SJSA1 (cell line): ENCODE results near the gene SKIL. TPM values are rescaled to one million over a fixed set of nuclear protein-coding genes. Genes with fewer than 3 reads are reported as not detected.

Source experiments
- DNase-seq, 2 experiments: peaks; one replicate each; pipeline ENCODE4 v3.0.0-alpha.2; 2015 to 2020; ENCODE audit warnings: low spot score in 2 of 2, low read depth in 1 of 2
- H3K27ac ChIP-seq: fragments of 250-450 bp; sonication (Bioruptor Pico); 2 replicates; pipeline ENCODE4 v1.5.1; 2020; ENCODE audit warnings: mild to moderate bottlenecking, moderate library complexity
- H3K27me3 ChIP-seq: fragments of 250-450 bp; sonication (Bioruptor Pico); replicated peaks from 2 replicates; pipeline ENCODE4 v1.5.1; 2020; ENCODE audit warnings: mild to moderate bottlenecking, moderate library complexity
- H3K36me3 ChIP-seq: fragments of 250-450 bp; sonication (Bioruptor Pico); 2 replicates; pipeline ENCODE4 v1.5.1; 2020; ENCODE audit warnings: mild to moderate bottlenecking
- H3K4me1 ChIP-seq: fragments of 250-450 bp; sonication (Bioruptor Pico); replicated peaks from 2 replicates; pipeline ENCODE4 v1.6.1; 2021; ENCODE audit warnings: mild to moderate bottlenecking
- H3K4me3 ChIP-seq: fragments of 250-450 bp; sonication (Bioruptor Pico); 2 replicates; pipeline ENCODE4 v1.5.1; 2020; ENCODE audit warnings: mild to moderate bottlenecking
- H3K9me3 ChIP-seq: fragments of 250-450 bp; sonication (Bioruptor Pico); replicated peaks from 2 replicates; pipeline ENCODE4 v1.5.1; 2020; ENCODE audit warnings: mild to moderate bottlenecking
- total RNA-seq: library from RNA; depleted of rRNA; stranded (reverse); fragments of >200 nt; shearing (Covaris generic); gene quantifications from 2 replicates; pipeline ENCODE4 v1.2.3, GENCODE V29; 2014

SKIL gene
- total RNA-seq, 1 experiment from 2014 or later: 51.5 TPM

DNA sequence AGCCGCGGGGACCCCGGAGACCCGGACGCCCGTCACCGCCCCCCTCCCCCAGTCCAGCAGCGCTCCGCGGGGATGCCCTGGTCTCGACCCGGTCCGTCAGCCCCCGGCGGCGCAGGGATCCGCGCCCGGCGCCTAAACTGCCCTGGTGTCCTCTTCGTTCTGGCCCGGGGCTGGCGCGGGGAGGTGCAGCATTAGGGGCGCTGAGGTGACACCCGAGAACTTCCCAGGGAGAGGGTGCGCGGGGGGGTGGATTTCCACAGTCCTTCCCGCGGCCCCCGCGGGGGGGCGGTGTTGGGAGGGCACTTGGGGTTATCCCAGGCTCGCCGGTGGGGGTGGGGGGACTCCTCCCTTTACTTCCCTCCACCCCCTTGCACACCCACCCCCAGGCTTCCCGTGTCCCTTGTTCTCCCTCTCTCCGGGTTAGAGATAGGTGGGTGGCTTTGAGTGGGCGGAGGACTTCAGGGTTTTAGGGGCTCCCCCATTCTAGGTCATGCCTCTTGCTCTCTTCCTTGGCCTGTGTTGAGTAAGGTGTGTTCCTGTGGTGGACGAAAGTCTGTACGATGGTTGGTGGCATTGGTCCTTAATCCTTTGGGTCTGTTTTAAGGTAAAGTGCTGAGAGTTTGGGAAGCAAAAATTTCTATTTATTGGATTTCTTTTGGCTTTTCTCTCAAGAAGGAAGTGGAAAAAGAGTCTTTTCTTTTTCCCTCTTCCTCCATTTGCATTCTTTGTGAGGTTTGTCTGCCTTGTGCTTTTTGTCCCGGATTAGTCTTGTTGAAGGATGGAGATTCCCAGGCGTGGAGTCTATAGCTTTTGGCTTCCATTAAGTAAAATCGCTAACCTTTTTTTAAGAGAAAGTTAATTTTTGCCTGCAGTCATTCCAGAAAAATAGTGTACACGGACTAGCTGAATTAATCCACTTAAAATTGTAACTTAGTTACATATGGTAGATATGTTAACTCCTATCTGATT, 811 bp downstream of the SKIL start:
- H3K4me3 ChIP-seq: peak overlapping the region; percentile 85
- peak overlapping the region; percentile 86 for H3K27ac ChIP-seq
- H3K27me3 ChIP-seq: no peaks in the 10 kb centered on the region
- DNase-seq: peak; percentile 63 to 82
- no peaks in the 10 kb centered on the region for H3K9me3 ChIP-seq
- peaks cover 56% of the 10 kb centered on the region for H3K4me1 ChIP-seq
- H3K36me3 ChIP-seq: peaks cover 51% of the 10 kb centered on the region

DNA sequence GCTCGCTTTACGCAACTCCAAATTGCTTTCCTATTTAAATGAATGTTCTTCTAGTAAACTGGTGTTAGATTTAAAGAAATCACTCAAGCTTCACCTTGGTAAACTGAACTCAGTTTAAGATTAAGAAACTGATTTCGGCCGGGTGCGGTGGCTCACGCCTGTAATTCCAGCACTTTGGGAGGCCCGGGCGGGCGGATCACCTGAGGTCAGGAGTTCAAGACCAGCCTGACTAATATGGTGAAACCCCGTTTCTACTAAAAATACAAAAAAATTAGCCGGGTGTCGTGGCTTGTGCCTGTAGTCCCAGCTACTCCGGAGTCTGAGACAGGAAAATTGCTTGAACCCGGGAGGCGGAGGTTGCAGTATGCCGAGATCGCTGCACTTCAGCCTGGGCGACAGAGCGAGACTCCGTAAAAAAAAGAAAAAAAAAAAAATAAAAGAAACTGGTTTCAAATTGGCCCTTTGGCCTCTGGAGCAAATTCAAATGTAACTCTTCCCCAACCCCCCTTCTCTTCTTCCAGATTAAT, 1.7 kb downstream of the SKIL start:
- Histone ChIP-seq H3K27me3 (no peaks in the 10 kb centered on the region), H3K27ac (peak overlapping the region; percentile 16; the same call in 1 of the 2 replicates)

GRCh38 chr3:170360466-170360865, 3.0 kb downstream of the SKIL start:
- H3K9me3 ChIP-seq: no peaks in the 10 kb centered on the region
- no peak overlapping the region for H3K4me3 ChIP-seq
- H3K27ac ChIP-seq: no peak overlapping the region
- no peak for DNase-seq
- no peaks in the 10 kb centered on the region for H3K27me3 ChIP-seq
- peaks cover 71% of the 10 kb centered on the region for H3K36me3 ChIP-seq
- peaks cover 43% of the 10 kb centered on the region for H3K4me1 ChIP-seq

More for the DNA sequence above, 1.7 kb downstream of the SKIL start:
- H3K9me3 ChIP-seq: no peaks in the 10 kb centered on the region
- peak overlapping the region; percentile 85 for H3K4me3 ChIP-seq
- peaks cover 59% of the 10 kb centered on the region for H3K36me3 ChIP-seq
- H3K4me1 ChIP-seq: peaks cover 49% of the 10 kb centered on the region
- DNase-seq: no peak

DNA sequence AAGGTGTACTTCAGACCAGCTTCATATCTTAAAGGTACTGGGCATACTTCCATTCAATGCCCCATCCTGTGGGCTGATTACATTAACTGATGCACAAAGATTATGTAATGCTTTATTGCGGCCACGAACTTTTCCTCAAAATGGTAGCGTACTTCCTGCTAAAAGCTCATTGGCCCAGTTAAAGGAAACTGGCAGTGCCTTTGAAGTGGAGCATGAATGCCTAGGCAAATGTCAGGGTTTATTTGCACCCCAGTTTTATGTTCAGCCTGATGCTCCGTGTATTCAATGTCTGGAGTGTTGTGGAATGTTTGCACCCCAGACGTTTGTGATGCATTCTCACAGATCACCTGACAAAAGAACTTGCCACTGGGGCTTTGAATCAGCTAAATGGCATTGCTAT, 3.4 kb downstream of the SKIL start:
- no peak for DNase-seq
- H3K4me3 ChIP-seq: no peak overlapping the region
- peaks cover 39% of the 10 kb centered on the region for H3K4me1 ChIP-seq
- no peaks in the 10 kb centered on the region for H3K27me3 ChIP-seq
- no peak overlapping the region for H3K27ac ChIP-seq
- peaks cover 71% of the 10 kb centered on the region for H3K36me3 ChIP-seq
- H3K9me3 ChIP-seq: no peaks in the 10 kb centered on the region

DNA sequence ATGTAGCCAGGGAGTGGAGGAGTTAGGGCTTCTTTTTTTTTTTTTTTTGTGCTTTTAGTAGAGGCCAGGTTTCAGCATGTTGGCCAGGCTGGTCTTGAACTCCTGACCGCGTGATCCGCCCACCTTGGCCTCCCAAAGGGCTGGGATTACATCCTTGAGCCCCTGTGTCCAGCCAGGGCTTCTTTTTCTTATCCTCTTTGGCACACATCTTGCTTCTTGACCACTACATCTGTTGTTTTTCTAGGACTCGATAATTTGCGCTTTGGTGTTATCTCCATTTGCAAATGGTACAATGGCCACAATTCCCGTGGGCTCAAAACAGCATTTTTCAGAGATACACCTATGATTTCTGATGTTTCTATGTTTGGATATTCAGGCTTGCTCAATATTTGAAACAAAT, 4.2 kb downstream of the SKIL start:
- no peaks in the 10 kb centered on the region for H3K9me3 ChIP-seq
- DNase-seq: no peak
- no peak overlapping the region for H3K27ac ChIP-seq
- no peak overlapping the region for H3K4me3 ChIP-seq
- peaks cover 35% of the 10 kb centered on the region for H3K4me1 ChIP-seq
- no peaks in the 10 kb centered on the region for H3K27me3 ChIP-seq
- H3K36me3 ChIP-seq: peaks cover 78% of the 10 kb centered on the region

GRCh38 chr3:170363471-170363994, 6.0 kb downstream of the SKIL start:
- no peak for DNase-seq
- H3K27ac ChIP-seq: no peak overlapping the region
- H3K4me3 ChIP-seq: no peak overlapping the region
- peaks cover 35% of the 10 kb centered on the region for H3K4me1 ChIP-seq
- peaks cover 84% of the 10 kb centered on the region for H3K36me3 ChIP-seq
- no peaks in the 10 kb centered on the region for H3K9me3 ChIP-seq
- no peaks in the 10 kb centered on the region for H3K27me3 ChIP-seq

DNA sequence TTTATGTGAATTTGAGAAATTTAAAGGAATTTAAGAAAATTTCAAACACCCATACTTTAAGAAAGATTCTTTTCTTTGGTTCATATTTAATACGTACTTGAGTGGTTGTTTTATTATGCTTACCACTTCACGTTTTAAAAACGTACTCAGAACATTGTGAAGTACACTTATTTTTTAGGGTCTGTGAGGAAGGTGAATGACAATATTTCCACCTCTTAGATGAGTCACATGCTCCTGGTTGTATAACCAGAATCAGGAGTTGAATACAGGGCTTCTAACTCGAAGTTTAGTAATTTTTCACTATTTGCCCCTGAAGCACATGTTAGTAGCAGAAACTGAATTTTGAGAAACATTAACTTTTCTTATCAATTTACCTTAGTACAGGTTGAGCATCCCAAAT, 7.5 kb downstream of the SKIL start:
- H3K36me3 ChIP-seq: peaks cover 86% of the 10 kb centered on the region
- no peaks in the 10 kb centered on the region for H3K9me3 ChIP-seq
- H3K27ac ChIP-seq: no peak overlapping the region
- H3K4me3 ChIP-seq: no peak overlapping the region
- no peak for DNase-seq
- peaks cover 26% of the 10 kb centered on the region for H3K4me1 ChIP-seq
- H3K27me3 ChIP-seq: no peaks in the 10 kb centered on the region

DNA sequence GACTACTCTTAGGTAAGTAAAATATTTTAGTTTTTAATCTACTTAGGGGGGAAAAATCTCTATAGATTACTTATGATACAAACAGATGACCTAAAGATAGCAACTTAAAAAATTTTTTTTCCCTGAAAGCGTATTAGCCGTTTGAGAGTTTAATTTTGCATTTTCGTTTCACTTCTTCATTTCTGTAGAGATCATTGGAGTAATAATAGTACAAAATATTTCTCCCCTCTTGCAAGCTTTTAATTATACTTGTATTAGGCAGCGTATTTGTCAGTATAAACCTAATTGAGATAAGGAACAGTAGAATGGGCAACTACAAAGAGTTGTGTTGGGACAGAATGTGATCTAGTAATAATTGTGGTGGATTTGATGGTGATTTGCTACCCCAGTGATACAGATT, 10.3 kb downstream of the SKIL start:
- no peak for DNase-seq
- Histone ChIP-seq H3K27me3 (no peaks in the 10 kb centered on the region), H3K36me3 (peaks cover 81% of the 10 kb centered on the region), H3K27ac (no peak overlapping the region), H3K4me1 (peaks cover 6% of the 10 kb centered on the region), H3K9me3 (no peaks in the 10 kb centered on the region), H3K4me3 (no peak overlapping the region)

GRCh38 chr3:170368921-170369320, 11.4 kb downstream of the SKIL start:
- H3K36me3 ChIP-seq: peaks cover 80% of the 10 kb centered on the region
- no peaks in the 10 kb centered on the region for H3K9me3 ChIP-seq
- no peak overlapping the region for H3K27ac ChIP-seq
- H3K27me3 ChIP-seq: no peaks in the 10 kb centered on the region
- DNase-seq: no peak
- no peak overlapping the region for H3K4me3 ChIP-seq
- H3K4me1 ChIP-seq: peaks cover 6% of the 10 kb centered on the region

DNA sequence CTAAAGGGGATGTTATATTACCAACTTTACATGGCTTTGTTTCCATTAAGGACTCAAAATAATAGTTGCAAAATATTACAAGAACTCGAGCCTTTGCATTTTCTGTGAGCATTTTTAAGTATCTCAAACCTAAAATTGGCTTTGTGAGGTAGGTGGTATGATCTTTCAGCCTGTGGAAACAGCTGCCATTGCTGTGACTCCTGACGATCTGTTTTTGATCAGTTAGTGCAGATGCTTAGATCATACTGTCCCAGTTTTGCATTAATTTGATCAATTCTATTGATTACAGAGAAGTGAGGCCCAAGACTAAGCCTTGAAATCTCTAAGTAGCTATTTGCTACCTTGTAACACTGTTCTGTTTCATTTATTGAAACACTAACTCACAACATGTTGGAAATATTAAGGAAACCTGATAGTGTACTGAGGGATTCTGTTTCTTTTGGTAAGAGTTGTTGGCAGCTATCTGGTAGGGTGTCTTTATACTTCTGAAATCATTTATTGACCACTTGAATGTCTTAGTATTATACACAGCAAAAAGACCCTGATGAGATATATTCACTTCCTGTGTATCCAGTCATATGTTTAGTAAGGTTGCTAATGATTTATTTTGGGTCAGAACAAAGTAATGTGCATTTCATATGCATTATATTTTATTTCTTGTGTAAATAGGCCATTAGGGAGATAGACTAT, 14.8 kb downstream of the SKIL start:
- no peak for DNase-seq
- Histone ChIP-seq H3K36me3 (peaks cover 74% of the 10 kb centered on the region), H3K27me3 (no peaks in the 10 kb centered on the region), H3K9me3 (no peaks in the 10 kb centered on the region; the same call in 1 of the 2 replicates), H3K4me1 (no peaks in the 10 kb centered on the region), H3K4me3 (no peak overlapping the region), H3K27ac (no peak overlapping the region)

DNA sequence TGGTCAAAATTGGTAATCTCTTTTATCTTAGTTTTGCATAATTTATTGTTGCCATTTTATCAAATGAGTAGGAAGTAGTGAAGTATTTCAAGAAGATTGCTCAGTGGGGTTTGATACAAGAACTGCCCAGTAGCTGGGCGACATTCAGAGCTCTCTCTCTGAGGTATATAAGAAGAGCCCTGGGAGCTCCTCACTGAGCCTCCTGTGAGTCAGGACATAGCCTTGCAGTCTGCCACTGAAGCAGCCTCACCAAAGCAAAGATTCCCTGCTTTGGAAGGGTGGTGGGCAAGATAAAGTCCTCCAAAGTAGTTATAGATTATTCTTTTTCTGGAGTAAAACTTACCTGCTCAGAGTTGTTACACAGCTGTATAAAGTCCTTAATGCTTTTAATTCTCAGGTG, 26.1 kb downstream of the SKIL start:
- no peak overlapping the region for H3K27ac ChIP-seq
- no peaks in the 10 kb centered on the region for H3K27me3 ChIP-seq
- H3K4me1 ChIP-seq: no peaks in the 10 kb centered on the region
- H3K9me3 ChIP-seq: no peaks in the 10 kb centered on the region
- no peak for DNase-seq
- peaks cover 91% of the 10 kb centered on the region for H3K36me3 ChIP-seq
- no peak overlapping the region for H3K4me3 ChIP-seq

DNA sequence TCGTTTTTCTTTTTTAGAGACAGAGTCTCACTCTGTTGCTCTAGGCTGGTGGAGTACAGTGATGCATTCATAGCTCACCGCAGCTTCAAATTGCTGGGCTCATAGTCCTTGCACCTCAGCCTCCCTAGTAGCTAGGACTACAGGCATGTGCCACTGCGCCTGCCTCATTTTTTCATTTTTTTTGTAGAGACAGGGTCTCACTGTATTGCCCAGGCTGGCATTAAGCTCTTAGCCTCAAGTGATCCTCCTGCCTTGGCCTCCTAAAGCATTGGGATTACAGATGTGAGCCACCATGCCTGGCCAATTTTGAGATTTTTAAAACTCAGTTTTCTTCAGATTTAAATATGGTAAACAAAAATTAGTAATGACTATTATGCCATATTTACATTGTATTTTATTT, 29.0 kb downstream of the SKIL start:
- Histone ChIP-seq H3K36me3 (peaks cover 90% of the 10 kb centered on the region), H3K4me3 (no peak overlapping the region), H3K4me1 (no peaks in the 10 kb centered on the region), H3K9me3 (no peaks in the 10 kb centered on the region), H3K27ac (no peak overlapping the region), H3K27me3 (no peaks in the 10 kb centered on the region)
- DNase-seq: no peak

DNA sequence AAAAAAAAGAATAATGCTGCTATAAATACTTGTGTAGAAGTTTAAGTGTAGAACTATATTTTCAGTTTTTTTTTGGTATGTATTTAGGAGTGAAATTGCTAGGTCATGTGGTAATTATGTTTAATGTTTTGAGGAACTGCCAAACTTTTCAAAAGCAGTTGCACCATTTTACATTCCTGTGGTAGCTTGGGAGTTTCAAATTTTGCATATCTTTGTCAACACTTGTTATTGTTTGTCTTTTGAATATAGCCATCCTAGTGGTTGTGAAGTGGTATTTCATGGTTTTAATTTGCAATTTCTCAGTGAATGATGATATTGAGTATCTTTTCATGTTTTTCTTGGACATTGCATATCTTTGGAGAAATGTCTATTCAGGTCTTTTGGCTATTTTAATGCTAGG, 30.4 kb downstream of the SKIL start:
- Histone ChIP-seq H3K27me3 (no peaks in the 10 kb centered on the region), H3K4me3 (no peak overlapping the region), H3K4me1 (no peaks in the 10 kb centered on the region), H3K36me3 (peaks cover 89% of the 10 kb centered on the region), H3K9me3 (no peaks in the 10 kb centered on the region), H3K27ac (no peak overlapping the region)
- no peak for DNase-seq

DNA sequence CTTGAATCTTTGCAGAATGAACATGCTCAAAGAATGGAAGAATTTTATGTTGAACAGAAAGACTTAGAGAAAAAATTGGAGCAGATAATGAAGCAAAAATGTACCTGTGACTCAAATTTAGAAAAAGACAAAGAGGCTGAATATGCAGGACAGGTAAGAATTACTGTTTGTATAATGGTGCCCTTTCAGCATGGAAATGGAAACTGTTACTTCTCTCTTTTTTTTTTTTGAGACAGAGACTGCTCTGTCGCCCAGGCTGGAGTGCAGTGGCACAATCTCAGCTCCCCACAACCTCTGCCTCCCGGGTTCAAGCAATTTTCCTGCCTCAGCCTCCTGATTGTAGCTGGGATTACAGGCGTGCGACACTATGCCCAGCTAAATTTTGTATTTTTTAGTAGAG, 33.6 kb downstream of the SKIL start:
- no peak overlapping the region for H3K27ac ChIP-seq
- H3K4me1 ChIP-seq: no peaks in the 10 kb centered on the region
- no peak overlapping the region for H3K4me3 ChIP-seq
- no peaks in the 10 kb centered on the region for H3K27me3 ChIP-seq
- DNase-seq: no peak
- no peaks in the 10 kb centered on the region for H3K9me3 ChIP-seq
- peaks cover 70% of the 10 kb centered on the region for H3K36me3 ChIP-seq
